Cortex of kidney (tissue), 1 donor: ENCODE data around the gene POLR3GL.

Source experiments
- DNase-seq: peaks from one replicate; lab custom pipeline; 2025; lab: John Stamatoyannopoulos, UW

The POLR3GL gene

DNA sequence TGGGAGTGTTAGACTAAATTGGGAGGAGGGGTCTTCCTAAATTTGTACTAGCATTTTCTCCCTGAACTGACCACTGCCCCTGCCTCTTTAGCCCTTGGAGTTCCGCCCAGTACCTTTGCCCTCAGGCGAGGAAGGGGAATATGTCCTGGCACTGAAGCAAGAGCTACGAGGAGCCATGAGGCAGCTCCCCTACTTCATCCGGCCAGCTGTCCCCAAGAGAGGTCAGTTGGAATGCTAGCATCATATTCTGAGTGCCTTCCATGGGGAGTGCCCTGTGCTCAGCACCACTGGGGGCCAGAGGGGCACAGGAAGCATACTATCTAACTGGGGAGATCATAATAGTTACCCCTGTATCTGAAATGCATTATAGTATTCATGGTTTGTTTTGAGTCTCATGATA is 10.7 kb downstream of the POLR3GL start:
- DNase-seq, result no peak

DNA sequence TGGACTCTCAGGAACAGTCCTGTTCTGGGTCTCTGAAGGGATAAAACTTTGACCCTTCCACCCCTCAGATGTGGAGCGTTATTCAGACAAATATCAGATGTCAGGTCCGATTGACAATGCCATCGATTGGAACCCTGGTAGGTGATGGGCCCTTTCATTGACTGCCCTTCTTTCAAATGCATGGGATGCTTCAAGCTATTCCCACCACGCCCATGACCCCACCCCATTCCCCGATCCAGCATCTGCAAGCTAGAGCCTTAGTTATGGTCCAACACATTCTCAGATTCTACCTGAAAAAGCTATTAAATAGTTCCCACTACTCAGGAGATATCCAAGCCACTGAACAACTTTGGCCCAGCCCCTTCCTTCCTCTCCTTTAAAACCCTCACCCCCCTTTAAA is 12.5 kb downstream of the POLR3GL start:
- no peak for DNase-seq

DNA sequence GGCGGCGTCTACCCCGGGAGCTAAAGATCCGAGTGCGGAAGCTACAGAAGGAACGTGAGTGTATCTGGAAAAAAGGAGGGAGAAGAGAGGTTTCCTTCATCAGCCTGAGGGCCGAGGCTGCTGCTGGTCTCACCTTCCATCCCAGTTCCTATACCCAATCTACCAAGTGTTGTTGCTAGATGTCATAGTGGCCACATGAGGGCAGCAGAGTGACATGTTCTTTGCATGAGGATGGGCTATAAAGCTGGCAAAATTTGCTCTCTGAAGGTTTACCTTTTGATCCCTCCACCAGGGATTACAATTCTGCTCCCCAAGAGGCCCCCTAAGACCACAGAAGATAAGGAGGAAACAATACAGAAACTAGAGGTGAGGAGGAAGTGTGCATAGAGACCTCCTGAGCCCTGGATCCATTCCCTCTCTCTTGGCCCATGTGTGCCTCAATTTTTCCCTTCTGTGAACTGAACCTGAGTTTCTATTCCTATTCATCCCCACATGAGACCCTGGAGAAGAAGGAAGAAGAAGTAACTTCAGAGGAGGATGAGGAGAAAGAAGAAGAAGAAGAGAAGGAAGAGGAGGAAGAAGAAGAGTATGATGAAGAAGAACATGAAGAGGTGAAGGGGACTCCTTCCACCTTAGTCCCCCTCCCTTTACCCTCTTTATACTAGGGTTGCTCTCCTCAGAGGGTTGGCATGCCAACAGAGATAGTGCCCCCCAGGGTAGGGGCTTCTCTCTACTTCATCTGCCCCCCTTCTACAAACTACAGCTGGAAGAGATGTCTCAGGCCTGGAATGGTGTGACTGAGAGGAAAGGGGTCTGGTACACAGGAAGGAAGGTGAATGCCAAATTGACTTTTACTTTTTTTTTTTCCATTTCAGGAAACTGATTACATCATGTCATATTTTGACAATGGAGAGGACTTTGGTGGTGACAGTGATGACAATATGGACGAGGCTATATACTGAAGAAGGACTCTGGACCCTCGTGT is 13.3 kb downstream of the POLR3GL start:
- no peak for DNase-seq

DNA sequence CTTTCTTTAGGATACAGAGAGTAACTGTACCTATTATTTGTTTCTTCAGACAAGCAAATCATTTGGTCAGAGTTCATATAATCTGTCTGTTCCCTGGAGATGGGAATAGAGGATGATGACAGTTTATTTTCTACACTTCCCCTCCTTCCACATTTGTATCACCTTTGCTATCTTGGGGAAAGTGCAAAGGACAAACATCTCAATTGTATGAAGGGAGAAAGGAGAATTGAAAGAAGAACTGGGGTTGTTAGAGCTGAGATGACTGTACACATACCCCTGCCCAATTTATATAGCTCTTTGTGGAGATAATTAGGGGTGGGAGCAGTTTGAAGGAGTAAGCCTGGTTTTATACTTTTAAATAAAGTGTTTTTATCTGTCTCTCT is 14.0 kb downstream of the POLR3GL start:
- no peak for DNase-seq

DNA sequence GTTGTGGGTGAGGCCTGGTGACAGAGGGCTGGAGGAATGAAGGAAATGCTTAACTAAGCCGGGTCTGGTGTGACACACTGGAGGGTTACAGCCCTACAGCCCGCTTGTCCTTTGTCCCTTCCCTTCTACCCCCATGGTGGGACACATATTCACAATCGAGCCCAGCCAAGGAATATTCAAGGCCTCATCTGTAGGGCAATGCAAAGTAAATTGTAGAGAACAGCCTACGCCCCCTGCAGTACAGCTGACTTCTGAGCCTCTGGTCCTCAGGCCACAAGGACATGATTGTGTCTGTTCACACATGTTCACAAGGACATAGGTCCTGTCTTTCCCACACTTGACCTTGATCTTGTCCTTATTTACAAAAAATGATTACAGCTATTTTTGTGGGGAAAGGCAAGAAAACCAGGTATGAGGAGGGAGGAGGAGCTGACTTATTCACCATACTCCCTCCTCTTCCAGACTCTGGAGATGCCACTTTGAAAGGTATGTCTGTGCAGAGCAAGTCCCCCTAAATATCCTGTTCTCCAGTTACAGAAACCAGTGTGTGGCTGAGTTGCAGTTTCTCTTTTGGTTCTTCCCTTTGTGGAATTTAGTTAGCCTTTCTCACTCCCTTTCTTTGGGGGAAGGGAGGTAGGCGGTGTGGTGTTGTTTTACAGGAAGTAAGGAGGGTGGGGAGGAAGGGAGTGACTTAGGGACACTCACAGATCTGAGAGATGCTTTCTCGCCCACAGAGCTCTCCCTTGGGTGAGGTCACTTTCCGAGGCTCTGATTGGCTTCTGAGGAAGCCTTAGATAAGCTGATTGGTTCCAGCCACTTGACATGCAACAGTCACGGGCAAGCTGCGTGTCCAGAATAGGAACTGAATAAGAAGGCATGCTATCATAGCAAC is 14.6 kb downstream of the POLR3GL start:
- DNase-seq, result no peak

DNA sequence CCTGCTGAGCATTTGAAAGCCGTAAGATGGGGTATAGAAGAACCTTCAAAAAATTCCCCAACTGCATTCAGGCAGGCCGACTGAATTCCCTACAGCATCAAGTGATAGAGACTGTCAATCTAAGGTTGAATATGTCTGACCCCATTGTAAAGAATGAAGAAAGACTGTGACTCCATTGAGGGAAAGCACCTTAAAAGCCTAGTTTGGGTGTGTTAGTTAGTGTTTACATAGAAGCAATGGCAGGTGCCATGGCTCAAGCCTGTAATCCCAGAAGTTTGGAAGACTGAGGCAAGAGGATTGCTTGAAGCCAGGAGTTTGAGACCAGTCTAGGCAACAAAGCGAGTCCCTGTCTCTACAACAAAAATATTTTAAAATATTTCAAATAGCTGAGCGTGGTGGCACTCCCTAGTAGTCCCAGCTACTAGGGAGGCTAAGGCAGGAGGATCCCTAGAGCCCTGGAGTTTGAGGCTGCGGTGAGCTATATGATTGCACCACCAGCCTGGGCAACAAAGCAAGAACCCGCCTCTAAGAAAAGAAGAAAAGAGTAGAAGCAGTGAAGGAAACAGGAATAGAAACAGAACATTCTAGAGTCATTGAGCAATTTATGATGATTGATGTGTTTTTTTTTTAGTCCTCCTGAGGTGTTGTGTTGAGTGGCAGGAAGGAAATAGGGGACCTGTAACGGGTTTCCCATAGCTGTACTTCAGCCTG is 15.4 kb downstream of the POLR3GL start:
- DNase-seq, result no peak

DNA sequence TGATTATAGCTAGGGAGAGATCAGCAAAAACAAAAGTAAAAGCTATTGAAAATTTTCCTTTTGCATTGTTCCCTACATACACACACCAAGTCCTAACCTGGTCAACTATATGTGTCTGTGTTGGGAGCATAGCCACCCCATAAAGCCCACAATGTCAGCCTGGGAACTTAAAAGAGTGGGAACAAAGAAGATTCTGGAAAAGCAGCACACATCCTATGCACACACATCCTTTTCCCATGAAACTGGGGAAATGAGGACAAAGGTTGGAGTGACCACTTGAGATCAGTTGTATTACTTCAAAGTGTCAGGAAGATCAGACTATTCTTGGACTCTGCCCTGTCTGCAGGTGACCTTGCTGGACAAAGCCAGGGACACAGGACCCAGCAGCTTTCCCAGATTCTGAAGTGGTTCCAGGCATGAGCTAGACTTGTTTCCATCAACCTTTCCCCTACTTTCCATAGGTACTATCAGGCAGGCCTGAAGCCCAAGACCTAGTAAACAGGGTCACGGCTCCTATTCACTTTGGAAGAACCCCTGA is 16.0 kb downstream of the POLR3GL start:
- DNase-seq, result no peak

DNA sequence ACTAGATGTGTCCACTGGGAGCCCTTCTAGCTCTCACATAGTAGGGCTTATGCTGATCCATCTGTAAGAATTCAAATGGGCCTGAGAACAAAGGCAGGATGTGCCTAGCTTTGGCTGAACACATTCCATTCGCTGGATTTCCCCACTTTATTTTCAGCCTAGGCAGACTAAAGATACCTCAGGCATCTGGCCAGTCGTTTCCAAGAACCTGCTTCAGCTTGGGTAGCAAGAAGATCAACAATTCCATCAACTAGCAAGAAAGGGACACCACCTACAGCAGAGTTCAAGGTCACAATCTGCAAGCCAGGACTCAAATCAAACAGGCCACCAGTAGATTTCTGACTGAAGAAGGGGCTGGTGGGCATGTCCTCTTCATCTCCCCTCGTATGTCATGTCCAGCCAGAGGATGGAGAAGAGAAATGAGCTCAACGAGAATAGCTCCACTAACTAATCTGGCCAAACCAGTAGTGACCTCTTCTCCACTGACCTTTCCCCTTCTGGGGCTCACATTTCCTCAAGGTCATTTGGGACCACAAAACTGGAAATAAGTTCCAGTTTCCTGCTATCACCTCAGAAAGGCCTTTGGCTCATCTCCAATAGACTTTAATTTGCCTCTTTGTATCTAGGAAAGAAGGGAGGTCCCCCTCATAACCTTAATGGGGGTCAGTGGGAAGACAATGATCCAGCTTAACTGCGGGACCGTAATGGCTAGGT is 17.7 kb downstream of the POLR3GL start:
- DNase-seq, result no peak

DNA sequence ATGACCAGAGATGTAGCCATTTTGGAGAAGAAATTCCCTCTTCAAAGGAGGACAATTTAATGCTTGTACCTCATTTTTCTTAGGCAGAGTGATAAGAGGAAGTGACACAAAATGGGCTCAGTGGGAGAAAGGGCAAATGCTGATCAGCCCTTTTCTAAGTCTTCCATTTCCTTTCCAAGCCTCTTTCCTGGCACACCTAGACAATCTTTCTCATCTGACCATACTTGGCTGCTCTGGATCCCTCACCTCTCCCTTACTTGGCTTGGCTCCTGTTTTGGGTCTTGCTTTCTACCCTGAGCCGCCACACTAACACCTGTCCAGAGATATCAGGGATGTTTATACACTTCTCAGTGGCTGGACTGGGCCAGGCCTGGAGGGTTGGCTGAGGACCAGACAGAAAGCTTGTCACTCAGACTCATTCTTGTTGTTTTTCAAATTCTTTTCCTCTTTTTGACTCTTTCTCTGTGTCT is 18.8 kb downstream of the POLR3GL start:
- no peak for DNase-seq

DNA sequence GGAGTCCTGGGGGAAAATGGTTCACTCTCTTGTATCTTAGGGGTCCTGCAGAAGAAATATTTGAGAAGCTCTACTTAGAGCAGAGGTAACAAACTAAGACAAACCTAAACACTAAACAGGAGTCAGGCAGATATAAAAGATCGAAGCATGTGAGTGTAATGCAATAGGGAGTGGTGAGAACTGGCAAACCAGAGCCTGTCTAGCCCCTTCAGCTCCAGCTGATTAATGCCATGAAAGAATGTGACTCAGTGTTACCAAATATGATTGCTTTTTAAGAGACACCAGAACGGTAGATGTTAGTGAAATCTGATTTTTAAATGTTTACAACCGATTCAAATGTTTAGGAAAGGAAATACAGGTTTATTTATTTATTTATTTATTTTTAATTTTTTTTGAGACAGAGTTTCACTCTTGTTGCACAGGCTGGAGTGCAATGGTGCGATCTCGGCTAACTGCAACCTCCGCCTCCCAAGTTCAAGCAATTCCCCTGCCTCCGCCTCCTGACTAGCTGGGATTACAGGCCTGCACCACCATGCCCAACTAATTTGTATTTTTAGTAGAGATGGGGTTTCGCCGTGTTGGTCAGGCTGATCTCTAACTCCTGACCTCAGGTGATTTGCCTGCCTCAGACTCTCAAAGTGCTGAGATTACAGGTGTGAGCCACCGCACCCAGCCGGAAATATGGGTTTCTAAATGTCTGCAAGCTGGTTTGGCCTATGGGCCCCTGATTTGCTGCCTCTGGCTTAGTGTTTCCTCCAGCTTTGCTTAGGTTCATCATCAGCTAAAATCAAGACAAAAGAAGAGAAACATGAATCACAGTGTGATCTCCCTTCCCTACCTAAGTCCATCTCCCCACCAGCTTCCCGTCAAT is 19.7 kb downstream of the POLR3GL start:
- no peak for DNase-seq

DNA sequence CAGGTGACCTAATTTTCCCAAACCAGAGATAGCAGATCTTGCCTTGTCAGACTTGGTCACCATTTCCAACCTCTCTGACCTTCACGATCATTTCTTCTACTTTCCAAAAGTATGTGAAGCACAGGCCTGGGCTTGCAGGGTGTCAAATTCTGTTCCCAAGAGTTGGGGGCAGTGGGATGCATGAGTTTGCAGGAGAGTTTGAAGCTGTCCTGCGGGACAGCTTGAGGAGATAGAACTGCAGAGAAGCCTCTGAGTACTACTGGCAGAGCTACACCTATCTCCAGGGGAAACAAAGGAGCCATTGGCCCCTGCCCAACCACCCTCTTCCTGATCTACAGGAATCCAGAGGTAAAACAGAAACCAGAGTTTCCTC is 20.6 kb downstream of the POLR3GL start:
- DNase-seq, result no peak

DNA sequence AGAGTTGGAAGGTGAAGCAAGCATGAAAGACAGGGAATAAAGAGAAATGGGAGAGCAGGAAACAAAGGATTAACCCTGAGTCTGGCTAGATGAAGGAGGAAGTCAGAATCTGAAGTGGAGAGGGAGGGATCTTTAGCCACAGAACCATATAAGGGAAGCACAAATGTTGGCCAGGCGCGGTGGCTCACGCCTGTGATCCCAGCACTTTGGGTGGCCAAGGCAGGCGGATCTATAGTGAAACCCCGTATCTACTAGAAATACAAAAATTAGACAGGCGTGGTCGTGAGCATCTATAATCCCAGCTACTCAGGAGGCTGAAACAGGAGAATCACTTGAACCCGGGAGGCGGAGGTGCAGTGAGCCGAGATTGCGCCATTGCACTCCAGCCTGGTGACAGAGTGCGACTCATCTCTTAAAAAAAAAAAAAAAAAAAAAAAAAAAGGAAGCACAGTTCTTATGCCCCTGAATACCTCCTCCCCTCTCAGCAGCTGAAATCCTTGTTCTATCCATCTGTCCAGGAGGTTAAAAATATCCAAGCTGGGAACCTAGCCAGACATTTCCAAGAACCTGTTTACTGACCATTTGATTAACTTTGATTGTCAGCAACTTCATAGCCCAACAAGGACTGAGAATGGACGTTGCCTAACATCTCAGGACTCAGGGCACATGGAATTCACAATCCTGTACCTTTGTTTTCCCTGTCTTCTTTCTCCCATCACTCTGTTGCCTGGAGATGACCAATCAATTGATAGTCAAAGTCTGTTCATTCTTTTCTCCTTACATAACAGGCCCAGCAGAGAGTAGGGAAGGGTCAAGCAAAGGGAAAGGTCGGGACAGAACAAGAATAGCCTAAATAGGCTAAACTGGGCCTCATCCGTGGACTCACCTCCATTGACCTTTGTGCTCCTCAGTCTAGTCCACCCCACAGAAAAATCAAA is 21.3 kb downstream of the POLR3GL start:
- no peak for DNase-seq

DNA sequence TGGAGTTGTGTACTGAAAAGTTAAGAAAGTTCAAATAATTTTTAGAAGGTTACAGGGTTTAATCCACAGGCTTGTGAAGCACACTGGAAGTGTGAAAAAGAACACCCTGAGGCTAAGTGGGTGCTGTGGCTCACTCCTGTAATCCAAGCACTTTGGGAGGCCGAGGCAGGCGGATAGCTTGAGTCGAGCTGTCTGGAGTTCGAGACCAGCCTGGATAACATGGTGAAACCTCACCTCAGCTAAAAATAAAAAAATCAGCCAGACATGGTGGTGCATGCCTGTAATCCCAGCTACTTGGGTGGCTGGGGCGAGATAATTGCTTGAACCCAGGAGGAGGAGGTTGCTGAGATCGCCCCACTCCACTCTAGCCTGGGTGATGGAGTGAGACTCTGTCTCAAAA is 22.1 kb downstream of the POLR3GL start:
- DNase-seq, result no peak

DNA sequence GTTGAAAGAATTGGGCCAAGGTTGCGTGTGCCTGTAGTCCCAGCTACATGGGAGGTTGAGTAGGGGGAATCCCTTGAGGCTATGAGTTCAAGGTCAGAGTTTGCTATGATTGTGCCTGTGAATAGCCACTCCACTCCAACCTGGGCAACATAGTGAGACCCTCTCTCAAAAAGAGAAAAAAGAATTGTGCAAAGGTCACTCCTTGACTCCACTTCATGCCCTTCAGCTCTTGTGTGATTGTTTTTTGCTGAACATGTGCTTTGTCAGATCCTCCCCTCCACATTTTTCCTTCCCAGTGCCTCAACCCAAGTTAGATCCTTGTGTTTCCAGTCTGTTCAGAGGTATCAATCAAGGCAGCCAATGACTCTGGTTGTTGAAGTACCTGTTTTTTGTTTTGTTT is 23.4 kb downstream of the POLR3GL start:
- no peak for DNase-seq

DNA sequence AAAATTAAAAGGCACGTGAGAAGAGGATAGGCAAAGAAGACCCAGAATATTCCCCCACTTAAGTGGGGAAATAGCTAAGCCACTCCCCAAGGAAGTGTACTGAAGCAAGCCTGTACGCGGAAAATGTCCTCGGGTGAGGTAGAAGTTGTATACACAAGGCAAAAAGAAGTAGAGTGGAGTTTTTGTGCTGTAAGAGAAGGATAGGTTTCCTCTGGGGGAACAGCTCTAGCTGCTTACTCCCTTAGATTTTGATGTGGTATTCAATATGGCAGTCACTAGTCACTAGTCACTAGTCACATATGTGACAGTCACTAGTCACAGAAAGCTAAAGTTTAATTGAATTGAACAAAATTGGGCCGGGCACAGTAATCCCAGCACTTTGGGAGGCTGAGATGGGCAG is 24.3 kb downstream of the POLR3GL start:
- no peak for DNase-seq

DNA sequence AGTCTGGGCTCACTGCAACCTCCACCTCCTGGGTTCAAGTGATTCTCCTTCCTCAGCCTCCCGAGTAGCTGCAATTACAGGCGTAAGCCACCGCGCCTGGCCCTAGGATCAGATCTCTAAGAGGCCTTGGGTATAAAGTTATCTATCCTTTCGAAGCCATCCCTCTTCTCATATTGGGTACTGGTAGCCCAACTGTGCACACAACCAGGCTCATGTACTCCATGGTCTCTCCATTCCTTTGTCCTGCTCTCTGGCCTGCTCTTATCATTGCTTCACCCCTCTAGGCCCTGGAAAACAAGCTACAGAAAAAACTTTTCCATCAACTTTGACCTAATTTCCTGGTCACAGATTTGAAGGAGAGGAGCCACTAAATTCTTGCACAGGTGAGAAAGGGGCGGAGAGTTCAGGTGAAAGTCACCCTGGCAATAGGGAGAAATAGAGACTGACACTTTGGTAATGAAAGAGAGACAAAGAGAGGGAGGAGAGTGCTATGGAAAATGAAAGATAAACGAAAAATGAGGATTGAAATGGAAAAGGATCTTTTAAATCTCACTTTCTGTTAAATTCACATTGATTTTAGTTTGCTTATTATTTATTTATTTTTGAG is 25.9 kb downstream of the POLR3GL start:
- DNase-seq, result no peak

DNA sequence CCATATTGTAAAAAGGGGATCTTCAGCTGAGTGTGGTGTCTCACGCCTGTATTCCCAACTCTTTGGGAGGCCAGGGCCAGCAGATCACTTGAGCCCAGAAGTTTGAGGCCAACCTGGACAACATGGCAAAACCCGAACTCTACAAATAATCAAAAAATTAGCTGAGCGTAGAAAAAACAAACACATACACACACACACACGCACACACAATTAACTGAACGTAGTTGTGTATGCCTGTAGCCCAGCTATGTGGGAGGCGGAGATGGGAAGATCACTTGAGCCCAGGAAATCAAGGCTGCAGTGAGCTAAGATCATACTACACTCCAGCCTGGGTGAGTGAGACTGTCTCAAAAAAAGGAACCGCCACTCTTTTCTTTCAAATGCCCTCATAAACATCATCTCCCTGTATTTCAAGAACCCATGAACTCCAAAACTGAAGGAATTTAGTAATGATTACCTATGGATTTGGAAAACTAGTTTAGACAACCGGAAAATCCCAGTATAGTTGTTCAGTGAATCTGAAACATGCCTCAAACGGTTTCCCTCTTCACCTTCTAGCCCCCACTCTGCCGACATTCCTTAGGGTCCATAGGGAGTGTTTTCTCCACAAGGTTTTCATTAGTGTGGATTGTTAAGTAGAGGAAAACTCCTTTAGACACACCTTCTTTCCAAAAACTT is 27.4 kb downstream of the POLR3GL start:
- no peak for DNase-seq

DNA sequence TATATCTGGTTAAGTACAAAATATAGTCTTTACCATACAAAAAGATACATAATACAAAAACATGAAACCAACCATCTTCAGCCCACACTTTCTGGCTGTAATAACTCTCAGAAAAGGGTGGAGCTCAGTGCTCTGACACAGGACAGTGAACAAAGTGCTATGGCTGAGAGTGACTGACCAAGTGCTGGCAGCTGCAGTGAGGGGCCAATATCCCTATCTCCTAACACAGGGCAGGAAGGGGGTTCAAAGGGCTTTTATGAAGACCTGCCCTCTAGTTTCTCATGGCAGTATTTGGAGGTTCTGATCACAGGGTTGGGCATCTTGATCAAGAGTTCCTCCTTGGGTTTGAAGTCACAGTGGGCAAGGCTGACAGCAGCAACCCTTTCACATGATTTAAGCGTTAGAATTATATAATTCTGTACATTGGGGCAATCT is 28.0 kb downstream of the POLR3GL start:
- DNase-seq, result no peak
